ENCODE data around the gene BORCS6.

- TF ChIP-seq GATA2 (IDR thresholded peaks at IDR 0.05; ENCODE audit: low read depth, low read length) (no peak), GATA3 (IDR thresholded peaks at IDR 0.05; ENCODE audit: low read depth, low read length) (no peak)
Observed at GRCh38 chr17:8212312-8213180, 22.6 kb upstream of the BORCS6 start.

Measured in SH-SY5Y (cell line).